ENCODE data around the gene TCF15.
"Not testable (repeated sequence)": the region's sequence is repeated elsewhere in the genome, so short reads cannot be mapped to it uniquely, and the experiment has no call there.

The TCF15 gene

DNA sequence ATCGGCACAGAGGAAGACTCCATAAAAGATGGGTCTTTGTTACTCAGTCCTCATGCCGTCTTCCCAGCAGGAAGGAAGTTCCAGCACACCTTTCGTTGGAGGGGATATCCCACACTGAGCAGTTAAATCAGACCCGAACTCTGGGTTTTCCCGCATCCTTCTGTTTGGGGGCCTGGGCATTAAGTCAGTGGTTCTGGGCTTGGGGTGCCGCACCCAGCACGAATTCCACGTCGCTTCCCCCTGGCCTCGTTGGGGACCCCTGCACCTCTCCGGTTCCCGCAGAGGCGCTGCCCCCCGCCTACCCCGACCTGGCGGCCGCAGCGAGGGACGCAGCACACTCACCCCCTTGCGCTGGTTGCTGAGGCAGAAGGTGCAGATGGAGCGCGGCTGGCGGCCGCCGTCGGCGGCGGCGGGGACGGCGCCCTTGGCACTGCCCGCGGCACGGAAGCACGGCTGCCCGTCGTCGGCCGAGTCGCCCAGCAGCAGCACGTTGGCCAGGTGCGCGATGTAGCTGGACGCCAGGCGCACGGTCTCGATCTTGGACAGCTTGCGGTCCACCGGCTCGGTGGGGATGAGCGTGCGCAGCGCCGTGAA lies 641 bp downstream of the TCF15 start:
- DNase-seq = no peak

GRCh38 chr20:608970-609369 lies 1.1 kb downstream of the TCF15 start:
- DNase-seq = no peak

DNA sequence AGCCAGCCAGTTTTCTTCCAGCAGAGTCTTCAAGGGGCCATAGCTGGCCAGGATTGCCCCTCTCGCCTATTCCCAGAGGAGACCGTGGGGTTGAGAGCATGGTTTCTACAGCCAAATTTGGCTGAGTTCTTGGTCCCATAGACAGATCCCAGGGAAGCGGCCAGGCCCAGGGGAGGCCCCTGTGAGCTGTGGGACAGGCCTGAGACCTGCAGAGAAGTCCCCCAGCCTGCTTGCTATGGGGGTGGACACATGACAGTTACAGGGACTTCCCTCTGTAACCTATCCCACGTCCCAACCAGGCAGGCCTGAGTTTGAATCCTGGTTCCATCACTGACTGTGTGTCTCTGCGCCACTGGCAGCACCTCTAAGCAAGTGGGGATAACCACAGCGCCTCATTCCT lies 2.6 kb downstream of the TCF15 start:
- no peak for DNase-seq

DNA sequence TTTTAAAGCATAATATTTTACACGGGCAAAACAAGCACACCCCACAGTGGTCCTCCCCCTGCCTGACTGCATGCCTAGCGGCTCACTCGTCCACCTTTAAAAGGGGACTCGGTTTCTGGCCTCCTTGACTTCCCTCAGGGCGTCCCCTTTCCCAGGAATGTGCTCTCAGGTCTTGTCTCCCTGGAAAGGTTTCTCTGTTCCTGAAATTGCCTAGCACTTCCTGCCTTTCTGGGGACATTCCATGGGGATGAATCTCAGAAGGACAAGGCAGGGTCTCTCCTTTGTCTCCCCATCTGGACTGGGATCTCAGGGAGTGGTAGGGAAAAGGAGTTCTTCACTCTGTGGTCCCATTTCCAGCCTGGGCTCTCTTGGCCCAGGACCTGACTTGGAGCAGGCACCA lies 4.9 kb downstream of the TCF15 start:
- DNase-seq = no peak

DNA sequence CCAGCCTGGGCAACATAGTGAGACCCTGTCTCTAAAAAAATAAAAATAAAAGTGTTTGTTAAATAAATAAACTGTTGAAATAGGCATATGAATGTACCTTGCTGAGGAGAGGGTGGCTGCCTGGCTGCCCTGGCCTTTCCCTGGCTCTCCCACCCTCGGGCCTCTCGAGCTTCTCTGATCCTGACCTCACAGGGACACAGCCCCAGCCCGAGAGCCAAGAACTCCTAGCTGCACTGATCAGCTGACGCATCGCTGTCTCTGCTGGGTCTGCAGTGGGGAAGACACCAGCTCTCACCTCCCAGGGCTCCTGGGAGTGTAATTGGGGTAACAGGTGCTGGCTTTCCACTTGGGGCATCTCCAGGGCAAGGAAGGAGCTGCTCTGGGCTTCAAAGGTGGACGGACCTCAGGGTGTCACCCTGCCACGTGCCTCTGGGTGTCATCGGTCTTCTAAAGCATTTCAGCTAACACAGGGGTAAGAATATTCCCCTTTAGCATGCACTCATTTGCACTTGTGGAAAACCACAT lies 6.9 kb downstream of the TCF15 start:
- no peak for DNase-seq

- no peak for DNase-seq
These were observed 7.8 kb downstream of the TCF15 start for GRCh38 chr20:602111-602970.

DNA sequence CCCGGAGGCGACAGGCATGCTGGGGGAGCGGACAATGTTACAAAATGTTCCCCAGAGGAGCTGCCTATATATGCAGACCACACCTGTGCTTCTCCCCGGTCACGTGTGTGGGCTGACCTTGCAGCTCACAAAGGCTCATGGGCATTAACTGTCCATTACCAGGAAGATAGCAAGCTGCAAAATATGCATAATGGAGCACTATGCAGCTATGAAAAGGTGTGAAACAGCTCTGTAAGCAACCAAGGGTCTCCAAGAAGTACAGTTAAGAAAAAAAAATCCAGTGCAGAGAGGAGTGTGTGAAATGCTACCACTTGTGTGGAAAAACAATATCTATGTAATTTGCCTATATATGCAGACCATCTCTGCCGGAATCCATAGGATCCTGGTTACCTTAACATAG lies 9.4 kb downstream of the TCF15 start:
- DNase-seq = no peak

DNA sequence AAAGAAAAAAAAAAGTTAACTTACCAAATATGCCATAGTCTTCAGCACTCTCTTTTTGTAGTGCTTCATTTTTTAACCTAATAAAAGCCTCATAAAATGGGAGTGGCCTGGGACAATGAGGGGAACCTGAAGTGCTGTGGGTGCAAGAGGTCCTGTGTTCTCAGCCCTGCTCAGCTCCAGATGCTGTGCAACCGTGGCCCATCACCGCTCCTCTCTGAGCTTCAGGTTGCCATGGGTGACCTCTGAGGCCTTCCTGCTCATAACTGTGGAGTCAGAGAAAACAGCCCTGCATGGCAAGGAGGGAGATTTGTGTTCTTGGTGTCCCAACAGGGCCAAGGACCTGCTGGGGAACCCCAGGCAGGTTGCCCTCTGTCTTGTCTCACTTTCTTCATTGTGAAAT lies 10.0 kb downstream of the TCF15 start:
- DNase-seq = no peak

GRCh38 chr20:598133-598850 lies 11.8 kb downstream of the TCF15 start:
- DNase-seq = no peak

DNA sequence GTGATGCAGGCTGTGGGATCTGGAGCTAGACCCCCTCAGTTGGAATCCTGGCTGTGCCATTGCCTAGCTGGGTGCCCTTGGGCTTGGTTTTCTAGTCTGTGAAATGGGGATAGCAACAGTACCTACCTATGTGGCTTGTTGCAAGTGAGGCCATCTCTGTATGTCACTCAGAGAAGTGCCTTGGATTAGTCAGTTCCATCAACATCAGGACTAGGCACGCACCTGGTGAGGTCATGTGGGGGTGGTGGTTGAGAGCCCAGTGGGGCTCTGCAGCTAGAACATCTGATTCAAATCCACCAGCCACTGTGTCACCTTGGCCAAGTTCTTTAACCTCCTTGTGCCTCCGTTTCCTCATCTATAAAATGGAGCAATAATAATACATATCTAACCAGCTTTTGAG lies 12.5 kb downstream of the TCF15 start:
- no peak for DNase-seq

GRCh38 chr20:595330-596308 lies 14.5 kb downstream of the TCF15 start:
- no peak for DNase-seq

GRCh38 chr20:592506-592905 lies 17.6 kb downstream of the TCF15 start:
- no peak for DNase-seq

- no peak for DNase-seq
These were observed 18.2 kb downstream of the TCF15 start for GRCh38 chr20:591941-592340.

DNA sequence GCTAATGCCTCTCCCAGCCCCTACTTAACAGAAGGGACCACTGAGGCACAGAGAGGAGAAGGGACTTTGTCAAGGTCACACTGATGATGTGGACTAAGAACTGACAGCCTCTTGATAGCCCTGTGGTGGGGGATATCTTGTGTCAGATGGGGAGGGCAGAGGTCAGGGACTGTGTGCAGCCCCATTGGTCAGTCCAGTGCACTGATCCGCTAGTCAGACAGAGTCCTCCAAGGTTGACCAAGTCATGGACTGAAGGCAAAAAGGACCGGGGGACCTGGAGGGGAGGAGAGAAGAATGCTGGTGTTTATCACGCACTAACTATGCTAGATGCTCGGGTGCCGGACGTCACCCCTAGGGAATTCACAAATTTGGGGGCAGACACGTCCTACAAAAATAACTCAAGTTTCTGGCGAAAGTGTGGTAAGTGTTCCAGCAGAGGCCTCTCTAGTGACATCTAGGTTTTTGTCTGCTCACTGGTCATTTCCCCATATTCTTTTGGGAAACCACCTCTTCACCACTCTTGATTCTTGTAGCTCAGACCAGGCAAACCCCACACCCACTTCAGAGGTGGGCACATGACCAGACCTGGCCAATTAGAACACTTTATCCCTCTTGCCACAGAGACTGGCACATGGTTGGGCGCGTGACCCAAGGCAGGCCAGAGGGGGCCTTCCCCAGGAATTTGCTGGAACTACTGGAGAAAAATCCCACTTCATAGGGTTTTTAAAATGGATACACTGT lies 21.0 kb downstream of the TCF15 start:
- DNase-seq = no peak

DNA sequence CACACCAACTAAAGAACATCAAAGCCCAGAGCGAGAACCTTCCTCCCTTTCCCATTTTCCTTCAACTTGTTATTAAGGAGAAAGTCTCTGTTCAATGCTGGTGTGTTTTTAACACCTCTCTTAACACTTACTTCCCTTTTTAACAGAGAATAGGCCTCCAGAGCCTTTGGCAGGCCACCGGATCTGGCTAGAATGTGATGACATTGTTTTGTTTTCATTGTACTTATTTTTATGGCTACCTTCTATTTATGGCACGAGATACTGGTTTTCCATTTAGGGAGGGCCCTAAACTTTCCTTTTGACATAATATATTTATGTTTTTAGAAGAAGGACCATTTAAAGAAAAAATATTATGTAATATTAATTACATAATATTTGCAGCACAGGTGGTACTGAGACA lies 21.6 kb downstream of the TCF15 start:
- DNase-seq = no peak

DNA sequence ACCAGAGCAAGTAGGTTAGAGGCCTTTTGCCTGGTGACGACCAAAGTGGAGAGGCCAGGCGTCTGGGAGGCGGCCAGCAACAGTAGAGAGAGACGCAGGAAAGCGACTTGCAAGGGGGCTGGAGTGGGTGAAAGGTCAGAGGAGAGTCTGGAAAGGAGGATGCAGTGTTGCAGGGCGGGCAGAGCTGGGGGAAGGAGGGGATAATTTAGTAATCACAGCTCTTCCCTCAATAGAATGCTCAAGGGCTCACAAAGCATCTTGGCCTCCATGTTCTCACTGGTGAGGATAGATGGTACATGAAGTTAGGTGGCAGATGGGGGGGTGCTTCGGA lies 25.2 kb downstream of the TCF15 start:
- DNase-seq = no peak

DNA sequence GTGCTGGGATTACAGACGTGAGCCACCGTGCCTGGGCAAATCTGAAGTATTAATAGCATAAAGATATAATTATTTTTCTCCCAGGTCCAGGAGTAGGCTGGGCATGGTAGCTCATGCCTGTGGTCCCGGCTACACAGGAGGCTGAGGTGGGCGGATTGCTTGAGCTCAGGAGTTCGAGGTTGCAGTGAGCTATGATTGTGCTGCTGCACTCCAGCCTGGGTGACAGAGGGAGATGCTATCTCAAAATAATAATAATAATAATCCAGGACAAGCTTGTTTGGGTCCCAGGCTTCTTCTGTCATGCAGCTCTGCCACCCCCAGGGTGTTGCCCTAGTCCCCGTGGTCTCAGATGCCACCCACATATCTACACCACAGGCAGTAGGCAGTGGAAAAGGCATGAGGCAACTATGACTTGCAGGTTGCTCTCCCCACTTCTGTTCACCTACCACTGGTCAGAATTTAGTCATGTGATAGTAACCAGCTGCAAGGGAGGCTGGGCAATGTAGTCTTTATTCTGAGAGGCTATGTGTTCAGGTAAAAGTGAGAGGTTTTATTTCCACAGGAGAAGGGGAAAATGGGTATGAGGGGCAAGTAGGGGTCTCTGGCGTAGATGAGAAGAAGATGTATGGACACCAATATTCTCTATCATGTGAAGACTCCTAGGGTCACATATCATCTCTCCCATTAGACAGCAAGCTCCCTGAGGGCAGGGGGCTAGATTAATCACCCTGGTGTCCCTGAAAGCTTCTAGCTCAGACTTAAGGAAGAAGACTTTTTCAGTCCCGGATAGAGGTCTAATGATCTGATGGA lies 25.7 kb downstream of the TCF15 start:
- DNase-seq = no peak

DNA sequence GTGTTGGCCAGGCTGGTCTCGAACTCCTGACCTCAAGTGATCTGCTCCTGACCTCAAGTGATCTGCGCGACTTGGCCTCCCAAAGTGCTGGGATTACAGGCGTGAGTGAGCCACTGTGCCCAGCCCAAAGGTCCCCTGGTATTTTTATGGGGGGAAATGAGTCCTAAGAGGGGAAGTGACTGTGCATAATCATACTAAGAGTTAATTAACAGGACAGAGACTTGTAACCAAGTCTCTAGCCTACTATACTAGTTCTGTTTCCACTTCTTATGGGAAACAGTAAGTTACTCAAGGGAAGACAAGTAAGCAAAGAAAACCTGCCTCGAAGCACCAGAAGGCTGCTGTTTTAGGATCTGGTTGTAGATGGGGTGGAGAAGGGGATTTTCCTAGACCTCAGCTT lies 27.9 kb downstream of the TCF15 start:
- DNase-seq = no peak

- not testable (repeated sequence) for DNase-seq
These were observed 31.0 kb downstream of the TCF15 start for GRCh38 chr20:578940-579690.

GRCh38 chr20:577167-577791 lies 32.8 kb downstream of the TCF15 start:
- DNase-seq = no peak

Measured in GDM1 (cell line).